GM23248 (cell line): ENCODE data around the gene RHO.

Experiments used
- EZH2 ChIP-seq: fragments of 200-600 bp; sonication (generic); IDR thresholded peaks from 2 replicates; pipeline ENCODE4 v1.6.1; 2018; ENCODE audit warnings: antibody characterized with exemption, mild to moderate bottlenecking; ENCODE audit not compliant: insufficient read depth, poor library complexity, severe bottlenecking
- EZH2phosphoT487 ChIP-seq: fragments of 200-600 bp; sonication (generic); IDR thresholded peaks from 2 replicates; pipeline ENCODE4 v1.6.1; 2018; ENCODE audit warnings: antibody characterized with exemption, moderate library complexity, mild to moderate bottlenecking, low read depth; ENCODE audit not compliant: insufficient read depth

GRCh38 chr3:129525341-129525968 lies 3.0 kb upstream of the RHO start:
- TF ChIP-seq EZH2 (no peak), EZH2phosphoT487 (no peak)
